HEK293 (cell line): ENCODE data around the gene MSLN.

Experiments
- BCL11A ChIP-seq: fragments of 450-650 bp; formaldehyde crosslinking; IDR thresholded peaks from 2 replicates; pipeline ENCODE4 v1.5.1; 2016; ENCODE audit warnings: low read depth, missing biosample characterization, missing genetic modification characterization
- GLI4 ChIP-seq: fragments of 450-650 bp; formaldehyde crosslinking; IDR thresholded peaks from 2 replicates; pipeline ENCODE4 v1.5.1; 2016; ENCODE audit warnings: missing biosample characterization, missing genetic modification characterization
- HIC1 ChIP-seq: fragments of 450-650 bp; formaldehyde crosslinking; IDR thresholded peaks from 2 replicates; pipeline ENCODE4 v1.5.1; 2016; ENCODE audit warnings: missing biosample characterization, missing genetic modification characterization
- KLF9 ChIP-seq: fragments of 450-650 bp; formaldehyde crosslinking; IDR thresholded peaks from 2 replicates; pipeline ENCODE4 v1.5.1; 2016; ENCODE audit warnings: missing biosample characterization, missing genetic modification characterization, low read depth
- MEIS1 ChIP-seq: sonication (generic); formaldehyde crosslinking; IDR thresholded peaks from 2 replicates; pipeline ENCODE4 v1.8.1; 2022; ENCODE audit warnings: missing genetic modification reagents, mild to moderate bottlenecking, borderline replicate concordance
- MYNN ChIP-seq: fragments of 450-650 bp; formaldehyde crosslinking; IDR thresholded peaks from 2 replicates; pipeline ENCODE4 v1.5.1; 2016; ENCODE audit warnings: missing biosample characterization, missing genetic modification characterization, borderline replicate concordance
- PATZ1 ChIP-seq: fragments of 450-650 bp; formaldehyde crosslinking; IDR thresholded peaks from 2 replicates; pipeline ENCODE4 v1.5.1; 2016; ENCODE audit warnings: missing biosample characterization, missing genetic modification characterization
- PBX3 ChIP-seq: sonication (generic); formaldehyde crosslinking; IDR thresholded peaks from 2 replicates; pipeline ENCODE4 v1.8.1; 2022; ENCODE audit warnings: mild to moderate bottlenecking, moderate library complexity, missing genetic modification reagents
- PRDM1 ChIP-seq: fragments of 450-650 bp; formaldehyde crosslinking; IDR thresholded peaks from 2 replicates; pipeline ENCODE4; 2016; ENCODE audit warnings: missing biosample characterization, missing genetic modification characterization
- PRDM2 ChIP-seq: fragments of 450-650 bp; formaldehyde crosslinking; IDR thresholded peaks from 2 replicates; pipeline ENCODE4 v1.5.1; 2016; ENCODE audit warnings: missing biosample characterization, missing genetic modification characterization, borderline replicate concordance
- SP3 ChIP-seq: fragments of 450-650 bp; formaldehyde crosslinking; IDR thresholded peaks from 2 replicates; pipeline ENCODE4 v1.5.1; 2016; ENCODE audit warnings: missing biosample characterization, missing genetic modification characterization
- ZBTB20 ChIP-seq: fragments of 450-650 bp; formaldehyde crosslinking; IDR thresholded peaks from 2 replicates; pipeline ENCODE4 v1.5.1; 2016; ENCODE audit warnings: missing biosample characterization, missing genetic modification characterization
- ZBTB44 ChIP-seq: fragments of 450-650 bp; IDR thresholded peaks from 2 replicates; pipeline ENCODE4 v1.5.1; 2018; ENCODE audit warnings: missing biosample characterization, mild to moderate bottlenecking, missing genetic modification characterization
- ZBTB6 ChIP-seq: fragments of 450-650 bp; formaldehyde crosslinking; IDR thresholded peaks from 2 replicates; pipeline ENCODE4 v1.5.1; 2017; ENCODE audit warnings: missing biosample characterization, missing genetic modification characterization
- ZNF211 ChIP-seq: fragments of 450-650 bp; formaldehyde crosslinking; IDR thresholded peaks from 2 replicates; pipeline ENCODE4 v1.5.1; 2016; ENCODE audit warnings: low read depth, missing biosample characterization, missing genetic modification characterization
- ZNF280C ChIP-seq: fragments of 450-650 bp; formaldehyde crosslinking; IDR thresholded peaks from 2 replicates; pipeline ENCODE4 v1.5.1; 2016; ENCODE audit warnings: missing biosample characterization, missing genetic modification characterization
- ZNF623 ChIP-seq: fragments of 450-650 bp; formaldehyde crosslinking; IDR thresholded peaks from 2 replicates; pipeline ENCODE4 v1.5.1; 2016; ENCODE audit warnings: missing biosample characterization, missing genetic modification characterization
- ZNF639 ChIP-seq: fragments of 450-650 bp; formaldehyde crosslinking; IDR thresholded peaks from 2 replicates; pipeline ENCODE4 v1.5.1; 2016; ENCODE audit warnings: missing biosample characterization, missing genetic modification characterization
- ZNF670 ChIP-seq: fragments of 450-650 bp; formaldehyde crosslinking; IDR thresholded peaks from 2 replicates; pipeline ENCODE4 v1.5.1; 2016; ENCODE audit warnings: missing biosample characterization, missing genetic modification characterization, low read depth
- ZNF843 ChIP-seq: fragments of 450-650 bp; formaldehyde crosslinking; IDR thresholded peaks from 2 replicates; pipeline ENCODE4 v1.5.1; 2016; ENCODE audit warnings: missing biosample characterization, missing genetic modification characterization

MSLN gene

GRCh38 chr16:720990-721764 lies 39.4 kb upstream of the MSLN start, which contains the start of gene ANTKMT (continued):
- TF ChIP-seq ZBTB44 (tag by site-specific recombination) (peak; percentile 86), ZNF639 (tag by site-specific recombination) (no peak), ZNF280C (tag by site-specific recombination) (no peak), MYNN (tag by site-specific recombination) (no peak), GLI4 (tag by site-specific recombination) (no peak), SP3 (tag by site-specific recombination) (peak; percentile 46), ZBTB6 (tag by site-specific recombination) (peak; percentile 55; the same call in 1 of the 2 replicates), ZNF843 (tag by site-specific recombination) (no peak), PRDM2 (tag by site-specific recombination) (no peak), PATZ1 (tag by site-specific recombination) (no peak), BCL11A (tag by site-specific recombination) (no peak), PBX3 (CRISPR knock-in tag) (peak; percentile 96), HIC1 (tag by site-specific recombination) (peak; percentile 69; the same call in 1 of the 2 replicates), ZNF623 (tag by site-specific recombination) (no peak), PRDM1 (no peak), KLF9 (peak; percentile 52), ZNF670 (tag by site-specific recombination) (no peak), MEIS1 (no peak; the same call in 1 of the 2 replicates), ZBTB20 (tag by site-specific recombination) (0 out of 2 replicates have a peak, but pooled peaks have one; percentile 76), ZNF211 (tag by site-specific recombination) (no peak)
